Epithelial cell of esophagus (primary cell): Measurements from ENCODE around the gene RTKN2.
"Not testable (repeated sequence)": the region's sequence is repeated elsewhere in the genome, so short reads cannot be mapped to it uniquely, and the experiment has no call there.

ENCODE experiments used
- DNase-seq: peaks from one replicate; pipeline ENCODE4 v3.0.0; 2010; ENCODE audit warnings: low read depth
- H3K4me3 ChIP-seq: 2 replicates; pipeline ENCODE4 v1.5.1; 2011; ENCODE audit warnings: mild to moderate bottlenecking, low read length, control low read depth
- CTCF ChIP-seq: IDR thresholded peaks from 2 replicates; pipeline ENCODE4 v1.5.1; 2011; ENCODE audit warnings: low read depth, mild to moderate bottlenecking, low read length, control low read depth, inconsistent platforms; ENCODE audit not compliant: insufficient read depth; ENCODE audit errors: missing control alignments

RTKN2 gene

GRCh38 chr10:62249957-62250356 lies 18.7 kb downstream of the RTKN2 start:
- H3K4me3 ChIP-seq, result no peak overlapping the region
- no peak for DNase-seq
- TF ChIP-seq CTCF, result no peak

- no peak overlapping the region for H3K4me3 ChIP-seq
- peak; percentile 29 for TF ChIP-seq CTCF
- peak; percentile 33 for DNase-seq
Observed at GRCh38 chr10:62248465-62248864, 20.2 kb downstream of the RTKN2 start.

- H3K4me3 ChIP-seq, result no peak overlapping the region
- DNase-seq, result peak; percentile 78
- TF ChIP-seq CTCF, result peak; percentile 94
Observed at GRCh38 chr10:62244785-62245467, 23.7 kb downstream of the RTKN2 start.

- no peak for DNase-seq
- no peak overlapping the region for H3K4me3 ChIP-seq
- no peak for TF ChIP-seq CTCF
Observed at GRCh38 chr10:62244088-62244487, 24.6 kb downstream of the RTKN2 start.

GRCh38 chr10:62243647-62243997 lies 25.0 kb downstream of the RTKN2 start:
- DNase-seq, result no peak
- no peak for TF ChIP-seq CTCF
- peak overlapping the region; percentile 19 for H3K4me3 ChIP-seq

GRCh38 chr10:62242965-62243646 lies 25.5 kb downstream of the RTKN2 start:
- peak overlapping the region; percentile 19 for H3K4me3 ChIP-seq
- peak; percentile 94 for DNase-seq

GRCh38 chr10:62241521-62241920 lies 27.1 kb downstream of the RTKN2 start:
- not testable (repeated sequence) for DNase-seq, H3K4me3 ChIP-seq

GRCh38 chr10:62239994-62240393 lies 28.6 kb downstream of the RTKN2 start:
- DNase-seq, result no peak
- no peak for TF ChIP-seq CTCF
- no peak overlapping the region for H3K4me3 ChIP-seq
